Liver (tissue), 3 donors: ENCODE data around the gene BEGAIN.

Experiments
- EGR1 ChIP-seq, 2 donors: IDR thresholded peaks; 2 replicates each; pipeline ENCODE4 v1.6.1; 2016 to 2018; ENCODE audit warnings: antibody characterized with exemption in 2 of 2, low read depth in 2 of 2
- GABPA ChIP-seq, 2 donors: IDR thresholded peaks in 1 of 2; conservative IDR thresholded peaks in 1 of 2; 2 replicates each; pipeline ENCODE4 v1.6.1; 2016; ENCODE audit warnings: antibody characterized with exemption in 2 of 2, mild to moderate bottlenecking in 1 of 2, moderate library complexity in 1 of 2
- HNF4G ChIP-seq: IDR thresholded peaks from 2 replicates; pipeline ENCODE4 v1.6.1; 2016; ENCODE audit warnings: antibody characterized with exemption
- RAD21 ChIP-seq, 2 donors: IDR thresholded peaks; 2 replicates each; pipeline ENCODE4 v1.6.1; 2016; ENCODE audit warnings: antibody characterized with exemption in 2 of 2, mild to moderate bottlenecking in 2 of 2
- RXRA ChIP-seq, 2 donors: IDR thresholded peaks; 2 replicates each; pipeline ENCODE4 v1.6.1; 2017 to 2018; ENCODE audit warnings: antibody characterized with exemption in 2 of 2, mild to moderate bottlenecking in 1 of 2
- TAF1 ChIP-seq: conservative IDR thresholded peaks from 2 replicates; pipeline ENCODE4 v1.6.1; 2016; ENCODE audit warnings: antibody characterized with exemption, mild to moderate bottlenecking
- YY1 ChIP-seq: IDR thresholded peaks from 2 replicates; pipeline ENCODE4 v1.6.1; 2016; ENCODE audit warnings: antibody characterized with exemption, mild to moderate bottlenecking
- ZBTB33 ChIP-seq: IDR thresholded peaks from 2 replicates; pipeline ENCODE4 v1.6.1; 2016; ENCODE audit warnings: antibody characterized with exemption
- TF ChIP-seq, protein P1 (sequence below): fragments of 150-350 bp; IDR thresholded peaks from 2 replicates; pipeline ENCODE4 v1.5.1; 2017; ENCODE audit warnings: improper control_type of control experiment, low read depth, low read length; ENCODE audit not compliant: missing input control
- TF ChIP-seq, protein P2 (sequence below): IDR thresholded peaks from 2 replicates; pipeline ENCODE4 v1.6.1; 2016; ENCODE audit warnings: antibody characterized with exemption, mild to moderate bottlenecking
- donor health status: healthy.
- donor health status: healthy.

DNA sequence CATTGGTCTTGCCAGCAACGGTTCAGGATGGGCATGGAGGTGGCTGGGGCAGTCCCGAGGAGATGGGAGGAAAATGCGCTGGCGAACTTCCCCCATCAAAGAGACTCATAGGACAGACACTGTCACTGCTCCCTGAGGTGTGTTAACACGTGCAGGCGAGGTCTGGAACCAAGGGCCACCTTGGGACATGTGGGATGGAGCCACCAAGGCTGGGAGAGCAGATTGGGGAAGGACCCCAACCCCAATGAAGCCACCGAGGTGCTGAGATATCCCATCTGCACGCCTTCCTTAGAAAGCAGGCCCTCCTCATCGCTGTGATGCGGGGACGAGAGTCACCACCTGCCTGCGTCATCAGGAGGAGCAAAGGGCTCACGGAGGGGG is 16.9 kb upstream of the BEGAIN start:
- TF ChIP-seq, protein P1, sequence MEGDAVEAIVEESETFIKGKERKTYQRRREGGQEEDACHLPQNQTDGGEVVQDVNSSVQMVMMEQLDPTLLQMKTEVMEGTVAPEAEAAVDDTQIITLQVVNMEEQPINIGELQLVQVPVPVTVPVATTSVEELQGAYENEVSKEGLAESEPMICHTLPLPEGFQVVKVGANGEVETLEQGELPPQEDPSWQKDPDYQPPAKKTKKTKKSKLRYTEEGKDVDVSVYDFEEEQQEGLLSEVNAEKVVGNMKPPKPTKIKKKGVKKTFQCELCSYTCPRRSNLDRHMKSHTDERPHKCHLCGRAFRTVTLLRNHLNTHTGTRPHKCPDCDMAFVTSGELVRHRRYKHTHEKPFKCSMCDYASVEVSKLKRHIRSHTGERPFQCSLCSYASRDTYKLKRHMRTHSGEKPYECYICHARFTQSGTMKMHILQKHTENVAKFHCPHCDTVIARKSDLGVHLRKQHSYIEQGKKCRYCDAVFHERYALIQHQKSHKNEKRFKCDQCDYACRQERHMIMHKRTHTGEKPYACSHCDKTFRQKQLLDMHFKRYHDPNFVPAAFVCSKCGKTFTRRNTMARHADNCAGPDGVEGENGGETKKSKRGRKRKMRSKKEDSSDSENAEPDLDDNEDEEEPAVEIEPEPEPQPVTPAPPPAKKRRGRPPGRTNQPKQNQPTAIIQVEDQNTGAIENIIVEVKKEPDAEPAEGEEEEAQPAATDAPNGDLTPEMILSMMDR = no peak
- TF ChIP-seq, protein P2, sequence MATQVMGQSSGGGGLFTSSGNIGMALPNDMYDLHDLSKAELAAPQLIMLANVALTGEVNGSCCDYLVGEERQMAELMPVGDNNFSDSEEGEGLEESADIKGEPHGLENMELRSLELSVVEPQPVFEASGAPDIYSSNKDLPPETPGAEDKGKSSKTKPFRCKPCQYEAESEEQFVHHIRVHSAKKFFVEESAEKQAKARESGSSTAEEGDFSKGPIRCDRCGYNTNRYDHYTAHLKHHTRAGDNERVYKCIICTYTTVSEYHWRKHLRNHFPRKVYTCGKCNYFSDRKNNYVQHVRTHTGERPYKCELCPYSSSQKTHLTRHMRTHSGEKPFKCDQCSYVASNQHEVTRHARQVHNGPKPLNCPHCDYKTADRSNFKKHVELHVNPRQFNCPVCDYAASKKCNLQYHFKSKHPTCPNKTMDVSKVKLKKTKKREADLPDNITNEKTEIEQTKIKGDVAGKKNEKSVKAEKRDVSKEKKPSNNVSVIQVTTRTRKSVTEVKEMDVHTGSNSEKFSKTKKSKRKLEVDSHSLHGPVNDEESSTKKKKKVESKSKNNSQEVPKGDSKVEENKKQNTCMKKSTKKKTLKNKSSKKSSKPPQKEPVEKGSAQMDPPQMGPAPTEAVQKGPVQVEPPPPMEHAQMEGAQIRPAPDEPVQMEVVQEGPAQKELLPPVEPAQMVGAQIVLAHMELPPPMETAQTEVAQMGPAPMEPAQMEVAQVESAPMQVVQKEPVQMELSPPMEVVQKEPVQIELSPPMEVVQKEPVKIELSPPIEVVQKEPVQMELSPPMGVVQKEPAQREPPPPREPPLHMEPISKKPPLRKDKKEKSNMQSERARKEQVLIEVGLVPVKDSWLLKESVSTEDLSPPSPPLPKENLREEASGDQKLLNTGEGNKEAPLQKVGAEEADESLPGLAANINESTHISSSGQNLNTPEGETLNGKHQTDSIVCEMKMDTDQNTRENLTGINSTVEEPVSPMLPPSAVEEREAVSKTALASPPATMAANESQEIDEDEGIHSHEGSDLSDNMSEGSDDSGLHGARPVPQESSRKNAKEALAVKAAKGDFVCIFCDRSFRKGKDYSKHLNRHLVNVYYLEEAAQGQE = no peak
- TF ChIP-seq RXRA (IDR thresholded peaks at IDR 0.05) (no peak), GABPA (IDR thresholded peaks at IDR 0.05 in 1 of 2, conservative IDR thresholded peaks at IDR 0.05 in 1 of 2) (no peak), RAD21 (IDR thresholded peaks at IDR 0.05) (no peak), ZBTB33 (no peak), EGR1 (IDR thresholded peaks at IDR 0.05; ENCODE audit: low read depth in 2 of 2) (no peak), YY1 (no peak), TAF1 (no peak), HNF4G (no peak)
